Stimulated activated CD8-positive, alpha-beta memory T cell treated with anti-CD3 and anti-CD28 coated beads, Interleukin-15, amount 100 ng/mL, for 1 hour (primary cell): Measurements from ENCODE around the gene LIPG.

Experiments
- DNase-seq: peaks from one replicate; pipeline ENCODE4 v3.0.0-alpha.2; 2020; ENCODE audit warnings: low read depth

LIPG gene

GRCh38 chr18:49612515-49613033 is 50.7 kb downstream of the LIPG start:
- no peak for DNase-seq

GRCh38 chr18:49613141-49613640 is 51.3 kb downstream of the LIPG start:
- no peak for DNase-seq

GRCh38 chr18:49613641-49614151 is 51.8 kb downstream of the LIPG start:
- no peak for DNase-seq

GRCh38 chr18:49616618-49617328 is 54.9 kb downstream of the LIPG start:
- no peak for DNase-seq

- no peak for DNase-seq
Observed at GRCh38 chr18:49617329-49617695, 55.5 kb downstream of the LIPG start.

- DNase-seq = no peak
Observed at GRCh38 chr18:49617865-49618264, 56.0 kb downstream of the LIPG start.

- DNase-seq = no peak
Observed at GRCh38 chr18:49618742-49619681, 57.2 kb downstream of the LIPG start.

- DNase-seq = no peak
Observed at GRCh38 chr18:49619801-49620200, 57.9 kb downstream of the LIPG start.

- no peak for DNase-seq
Observed at GRCh38 chr18:49621301-49621700, 59.4 kb downstream of the LIPG start.

GRCh38 chr18:49621717-49622351 is 60.0 kb downstream of the LIPG start:
- DNase-seq = no peak

GRCh38 chr18:49623571-49623970 is 61.7 kb downstream of the LIPG start:
- DNase-seq = no peak

GRCh38 chr18:49625021-49625691 is 63.3 kb downstream of the LIPG start:
- no peak for DNase-seq

- no peak for DNase-seq
Observed at GRCh38 chr18:49626842-49627467, 65.1 kb downstream of the LIPG start.

GRCh38 chr18:49628119-49628518 is 66.3 kb downstream of the LIPG start:
- DNase-seq = no peak

GRCh38 chr18:49628881-49629795 is 67.3 kb downstream of the LIPG start:
- no peak for DNase-seq

GRCh38 chr18:49630246-49630699 is 68.4 kb downstream of the LIPG start:
- DNase-seq = no peak

- no peak for DNase-seq
Observed at GRCh38 chr18:49631146-49631866, 69.4 kb downstream of the LIPG start.

- DNase-seq = no peak
Observed at GRCh38 chr18:49632588-49632987, 70.7 kb downstream of the LIPG start.

GRCh38 chr18:49638209-49638785 is 76.4 kb downstream of the LIPG start:
- no peak for DNase-seq
